ENCODE results near the gene FBXO31.

DNA sequence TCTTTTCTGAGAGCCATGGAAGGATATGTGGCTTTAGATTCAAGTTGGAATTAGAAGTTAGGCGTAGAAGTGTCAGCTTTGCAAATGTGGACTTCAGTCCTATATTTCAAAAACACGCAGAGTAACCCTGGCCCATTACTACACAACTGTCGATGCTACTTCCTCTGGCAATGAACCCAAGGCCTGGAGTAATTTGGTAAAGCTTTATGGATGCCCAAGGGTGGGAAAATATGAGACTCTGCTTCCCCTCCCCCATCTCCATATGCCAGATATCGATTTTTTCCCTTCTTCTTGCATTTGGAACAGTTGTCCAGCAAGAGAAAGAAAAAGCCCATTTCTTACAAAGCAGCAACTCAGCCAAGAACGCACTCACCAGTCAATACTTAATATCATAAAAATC, 5.7 kb upstream of the FBXO31 start:
- TF ChIP-seq ZNF121 (CRISPR knock-in tag; IDR thresholded peaks at IDR 0.05) (no peak), CAMTA2 (CRISPR knock-in tag; IDR thresholded peaks at IDR 0.05; ENCODE audit: borderline replicate concordance) (no peak), FOXC1 (CRISPR knock-in tag; IDR thresholded peaks at IDR 0.05; ENCODE audit: borderline replicate concordance) (no peak), HCFC1 (IDR thresholded peaks at IDR 0.05; ENCODE audit: low read depth, low read length) (no peak), CBFB (CRISPR knock-in tag; IDR thresholded peaks at IDR 0.05) (no peak), POLR2A (IDR thresholded peaks at IDR 0.05; ENCODE audit: insufficient read depth in 1 of 2, low read depth in 2 of 2, low read length in 2 of 2) (no peak), ZNF777 (CRISPR knock-in tag; IDR thresholded peaks at IDR 0.05) (no peak)

Data from HepG2 (cell line).